Stomach smooth muscle (tissue), 2 donors: ENCODE data around the gene STIM1.

Experiments used
- H3K27ac ChIP-seq: one replicate; pipeline ENCODE4 v1.7.0; 2013; ENCODE audit warnings: mild to moderate bottlenecking, low read length, inconsistent platforms
- H3K27me3 ChIP-seq, 2 donors: one replicate each; pipeline ENCODE4 v1.7.0; 2013; ENCODE audit warnings: low read length in 2 of 2; ENCODE audit not compliant: insufficient read depth in 2 of 2, control insufficient read depth in 1 of 2
- H3K36me3 ChIP-seq, 2 donors: one replicate each; pipeline ENCODE4 v1.7.0; 2013; ENCODE audit warnings: low read length in 2 of 2; ENCODE audit not compliant: control insufficient read depth in 2 of 2, insufficient read depth in 2 of 2
- H3K4me1 ChIP-seq: one replicate; pipeline ENCODE4 v1.7.0; 2013; ENCODE audit warnings: low read length; ENCODE audit not compliant: control insufficient read depth, insufficient read depth
- H3K4me3 ChIP-seq, 2 donors: one replicate each; pipeline ENCODE4 v1.7.0; 2013; ENCODE audit warnings: low read length in 2 of 2
- H3K9ac ChIP-seq, 2 donors: one replicate each; pipeline ENCODE4 v1.7.0; 2013; ENCODE audit warnings: low read length in 2 of 2, mild to moderate bottlenecking in 1 of 2
- H3K9me3 ChIP-seq, 2 donors: one replicate each; pipeline ENCODE4 v1.7.0; 2013; ENCODE audit warnings: low read length in 2 of 2; ENCODE audit not compliant: control insufficient read depth in 2 of 2
- donor health status: healthy.
- donor health status: Pancreatic carcinoma.

The STIM1 gene

GRCh38 chr11:3936517-3936916, 81.1 kb downstream of the STIM1 start:
- H3K27me3 ChIP-seq: no peaks in the 10 kb centered on the region
- H3K27ac ChIP-seq: no peak overlapping the region
- H3K4me3 ChIP-seq: no peak overlapping the region
- H3K36me3 ChIP-seq: no peaks in the 10 kb centered on the region
- H3K9me3 ChIP-seq: no peaks in the 10 kb centered on the region
- peaks cover 28% of the 10 kb centered on the region for H3K4me1 ChIP-seq
- H3K9ac ChIP-seq: no peak overlapping the region

DNA sequence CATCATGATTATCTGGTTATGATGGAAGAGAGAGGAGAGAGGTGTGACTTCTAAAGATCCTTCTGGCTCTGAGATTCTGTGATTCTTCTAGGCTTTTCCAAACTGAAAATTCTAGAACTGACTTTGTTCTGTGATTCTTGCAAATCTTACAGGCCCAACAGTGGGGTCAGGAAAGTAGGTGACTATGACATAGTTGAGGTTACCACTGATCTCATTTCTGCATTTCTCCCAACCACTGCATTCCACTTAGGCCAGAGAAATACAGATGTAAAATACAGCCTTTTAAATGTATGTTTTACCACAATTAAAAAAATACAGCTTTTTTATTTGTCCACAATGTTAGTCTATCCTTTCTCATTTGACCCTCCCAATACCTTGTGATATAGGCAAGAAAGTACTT, 83.7 kb downstream of the STIM1 start:
- Histone ChIP-seq H3K4me1 (peaks cover 18% of the 10 kb centered on the region), H3K4me3 (no peak overlapping the region), H3K27ac (no peak overlapping the region), H3K27me3 (no peaks in the 10 kb centered on the region), H3K36me3 (no peaks in the 10 kb centered on the region), H3K9ac (no peak overlapping the region), H3K9me3 (no peaks in the 10 kb centered on the region)

DNA sequence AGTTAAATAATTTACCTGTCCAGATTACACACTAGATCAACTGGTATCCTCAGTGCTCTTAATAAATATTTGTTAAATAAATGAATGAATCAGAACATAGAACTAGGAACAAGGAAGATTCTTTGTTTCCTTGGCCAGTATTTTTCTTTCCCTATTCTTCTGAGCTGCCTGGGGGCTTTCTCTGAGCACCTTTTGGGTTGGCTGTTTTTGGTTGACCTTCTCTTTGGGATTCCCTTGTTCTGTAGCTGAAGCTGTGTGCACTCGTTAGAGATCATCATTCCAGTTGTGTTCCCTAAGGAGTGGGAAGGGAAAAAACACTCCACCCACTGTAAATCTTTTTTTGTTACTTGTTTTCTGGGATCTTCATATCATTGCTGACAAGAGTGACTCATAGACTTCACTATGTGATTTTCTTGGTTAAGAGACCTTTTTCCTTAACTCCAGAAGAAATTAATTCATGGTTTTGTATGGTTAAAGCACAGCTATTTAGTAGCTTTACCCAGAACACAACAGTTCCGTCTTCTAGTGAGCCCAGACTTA, 84.3 kb downstream of the STIM1 start:
- no peak overlapping the region for H3K9ac ChIP-seq
- peaks cover 12% of the 10 kb centered on the region for H3K4me1 ChIP-seq
- no peak overlapping the region for H3K4me3 ChIP-seq
- H3K9me3 ChIP-seq: no peaks in the 10 kb centered on the region
- no peaks in the 10 kb centered on the region for H3K36me3 ChIP-seq
- no peaks in the 10 kb centered on the region for H3K27me3 ChIP-seq
- no peak overlapping the region for H3K27ac ChIP-seq

DNA sequence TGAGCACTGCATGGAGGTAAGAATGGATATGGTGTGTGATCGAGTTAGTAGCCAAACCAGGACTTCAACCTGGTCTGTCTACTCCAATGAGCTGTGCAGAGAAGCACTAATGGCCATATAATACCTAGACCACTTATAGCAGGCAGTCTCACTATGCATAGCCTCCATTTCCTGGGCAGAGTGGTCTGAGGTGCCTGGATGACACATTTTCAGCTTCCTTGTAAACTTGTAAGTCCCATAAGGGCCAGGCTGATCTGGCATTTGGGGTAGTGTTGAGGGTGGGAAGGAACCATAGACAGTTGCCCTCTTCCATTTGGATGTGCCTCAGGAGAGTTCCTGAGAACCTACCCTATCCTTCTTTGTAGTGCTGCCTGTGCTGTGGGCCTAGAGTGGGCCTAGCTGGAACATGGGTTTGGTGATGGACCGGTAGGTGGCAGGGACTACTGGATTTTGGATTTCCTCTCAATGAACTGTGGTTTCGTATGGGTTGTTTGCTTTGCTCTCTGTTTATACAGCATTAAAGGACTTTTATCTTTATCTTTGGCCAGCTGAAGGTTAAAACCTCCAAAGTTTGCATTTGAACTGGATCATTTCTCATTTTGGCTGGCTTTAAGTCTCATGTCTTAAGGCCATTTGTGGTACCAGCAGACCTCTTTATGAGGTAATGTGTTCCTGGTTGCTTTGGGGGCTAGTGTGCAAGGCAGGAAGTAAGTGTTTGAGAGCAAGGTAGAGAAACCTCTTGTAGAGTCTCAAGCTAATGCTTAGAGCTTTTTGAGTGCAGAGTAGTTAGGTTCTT, 86.9 kb downstream of the STIM1 start:
- Histone ChIP-seq H3K27me3 (no peaks in the 10 kb centered on the region), H3K9me3 (no peaks in the 10 kb centered on the region), H3K4me3 (no peak overlapping the region), H3K9ac (no peak overlapping the region), H3K27ac (no peak overlapping the region), H3K4me1 (peaks cover 17% of the 10 kb centered on the region), H3K36me3 (no peaks in the 10 kb centered on the region)

DNA sequence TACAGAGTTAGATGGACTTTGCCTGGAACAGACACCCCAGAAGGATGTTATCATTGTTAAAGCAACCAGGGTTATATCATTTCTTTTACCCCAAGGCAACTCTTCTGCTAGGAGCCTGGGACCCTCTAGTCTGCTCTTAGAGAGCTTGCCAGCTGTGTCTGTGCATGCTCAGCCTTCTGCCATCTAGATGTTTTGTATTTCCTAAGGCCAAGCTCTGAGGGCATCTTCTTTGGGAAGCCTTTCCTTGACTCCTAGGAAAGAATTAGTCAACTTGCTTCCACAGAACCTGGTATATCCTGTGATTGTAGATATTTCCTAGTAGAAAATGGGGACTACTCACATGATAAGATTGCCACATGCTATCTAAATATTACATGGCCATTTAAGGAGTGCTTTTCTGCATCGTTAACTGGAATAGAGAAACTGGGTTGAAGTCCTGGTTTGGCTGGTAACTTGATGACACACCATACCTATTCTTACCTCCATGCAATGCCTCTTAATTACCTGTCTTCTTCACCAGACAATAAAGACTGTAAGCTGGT, 87.6 kb downstream of the STIM1 start:
- H3K4me3 ChIP-seq: no peak overlapping the region
- no peak overlapping the region for H3K9ac ChIP-seq
- H3K4me1 ChIP-seq: peaks cover 19% of the 10 kb centered on the region
- no peaks in the 10 kb centered on the region for H3K36me3 ChIP-seq
- no peak overlapping the region for H3K27ac ChIP-seq
- no peaks in the 10 kb centered on the region for H3K27me3 ChIP-seq
- no peaks in the 10 kb centered on the region for H3K9me3 ChIP-seq

GRCh38 chr11:3944198-3944597, 88.7 kb downstream of the STIM1 start:
- Histone ChIP-seq H3K9me3 (no peaks in the 10 kb centered on the region), H3K9ac (no peak overlapping the region), H3K4me3 (no peak overlapping the region), H3K36me3 (no peaks in the 10 kb centered on the region), H3K27ac (no peak overlapping the region), H3K4me1 (peaks cover 19% of the 10 kb centered on the region), H3K27me3 (no peaks in the 10 kb centered on the region)

- H3K4me1 ChIP-seq: peaks cover 30% of the 10 kb centered on the region
- peak overlapping the region; percentile 77 for H3K27ac ChIP-seq
- H3K4me3 ChIP-seq: peak overlapping the region; percentile 33 to 36
- H3K9me3 ChIP-seq: no peaks in the 10 kb centered on the region
- H3K27me3 ChIP-seq: no peaks in the 10 kb centered on the region
- H3K9ac ChIP-seq: peak overlapping the region; percentile 22 to 55
- no peaks in the 10 kb centered on the region for H3K36me3 ChIP-seq
Measured at GRCh38 chr11:3946455-3947017, 91.1 kb downstream of the STIM1 start.

DNA sequence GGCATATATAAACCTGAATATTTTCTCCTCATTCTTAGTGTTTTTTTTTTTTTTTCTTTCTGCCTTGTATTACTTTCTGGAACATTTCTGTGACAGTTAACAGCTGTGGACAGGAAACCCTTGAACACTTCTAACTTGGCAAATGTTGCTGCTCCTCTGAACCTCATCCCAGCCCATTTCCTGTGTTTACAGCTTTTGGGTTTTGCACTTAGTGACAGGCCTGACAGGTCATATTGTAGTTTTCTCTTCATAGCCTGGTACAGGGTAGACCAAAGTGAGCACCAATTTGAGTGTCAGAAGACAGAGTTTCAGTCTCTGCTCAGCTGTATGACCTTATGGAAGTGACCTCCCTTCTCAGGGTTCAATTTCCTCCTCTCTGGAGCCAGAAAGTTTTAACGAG, 91.6 kb downstream of the STIM1 start:
- Histone ChIP-seq H3K4me1 (peaks cover 35% of the 10 kb centered on the region), H3K9me3 (no peaks in the 10 kb centered on the region), H3K9ac (no peak overlapping the region), H3K27ac (peak overlapping the region; percentile 77), H3K36me3 (no peaks in the 10 kb centered on the region), H3K27me3 (no peaks in the 10 kb centered on the region), H3K4me3 (peak overlapping the region in 1 of 2 donors; percentile 36)

- Histone ChIP-seq H3K4me3 (no peak overlapping the region), H3K27me3 (no peaks in the 10 kb centered on the region), H3K9ac (no peak overlapping the region), H3K27ac (no peak overlapping the region), H3K36me3 (no peaks in the 10 kb centered on the region), H3K4me1 (peaks cover 35% of the 10 kb centered on the region), H3K9me3 (no peaks in the 10 kb centered on the region)
Measured at GRCh38 chr11:3949125-3949524, 93.7 kb downstream of the STIM1 start.

GRCh38 chr11:3950996-3951660, 95.7 kb downstream of the STIM1 start:
- Histone ChIP-seq H3K27ac (peak overlapping the region; percentile 31), H3K4me1 (peaks cover 29% of the 10 kb centered on the region)

More at GRCh38 chr11:3950996-3951660, 95.7 kb downstream of the STIM1 start:
- H3K9ac ChIP-seq: no peak overlapping the region
- H3K4me3 ChIP-seq: peak overlapping the region; percentile 10 to 17
- H3K27me3 ChIP-seq: no peaks in the 10 kb centered on the region
- H3K36me3 ChIP-seq: no peaks in the 10 kb centered on the region
- H3K9me3 ChIP-seq: no peaks in the 10 kb centered on the region
